SKM-1 treated with dmso at 0.1 percent for 144 hours (cell line): Measurements from ENCODE around the gene SMIM38.
"Not testable (repeated sequence)": the region's sequence is repeated elsewhere in the genome, so short reads cannot be mapped to it uniquely, and the experiment has no call there.

ENCODE experiments used
- DNase-seq: peaks from one replicate; lab custom pipeline; 2025; ENCODE audit not compliant: unreplicated experiment; lab: John Stamatoyannopoulos, UW

SMIM38 gene

GRCh38 chr11:69137151-69137844, 18.4 kb upstream of the SMIM38 start:
- DNase-seq, result no peak

GRCh38 chr11:69138265-69138664, 17.5 kb upstream of the SMIM38 start:
- no peak for DNase-seq

GRCh38 chr11:69140161-69140560, 15.6 kb upstream of the SMIM38 start:
- not testable (repeated sequence) for DNase-seq

- no peak for DNase-seq
Observed at GRCh38 chr11:69140635-69141034, 15.1 kb upstream of the SMIM38 start.

- DNase-seq, result peak; percentile 18
Observed at GRCh38 chr11:69141742-69142141, 14.0 kb upstream of the SMIM38 start.

GRCh38 chr11:69142895-69143294, 12.8 kb upstream of the SMIM38 start:
- no peak for DNase-seq

GRCh38 chr11:69144316-69145049, 11.3 kb upstream of the SMIM38 start:
- no peak for DNase-seq

GRCh38 chr11:69145050-69145380, 10.7 kb upstream of the SMIM38 start:
- no peak for DNase-seq

- DNase-seq, result no peak
Observed at GRCh38 chr11:69148377-69148762, 7.4 kb upstream of the SMIM38 start.

- no peak for DNase-seq
Observed at GRCh38 chr11:69148806-69149205, 6.9 kb upstream of the SMIM38 start.

GRCh38 chr11:69149338-69150045, 6.2 kb upstream of the SMIM38 start:
- not testable (repeated sequence) for DNase-seq

- no peak for DNase-seq
Observed at GRCh38 chr11:69150175-69150574, 5.6 kb upstream of the SMIM38 start.

- no peak for DNase-seq
Observed at GRCh38 chr11:69151836-69152235, 3.9 kb upstream of the SMIM38 start.

GRCh38 chr11:69152733-69153421, 2.9 kb upstream of the SMIM38 start:
- no peak for DNase-seq

- DNase-seq, result no peak
Observed at GRCh38 chr11:69153661-69154060, 2.1 kb upstream of the SMIM38 start.

- no peak for DNase-seq
Observed at GRCh38 chr11:69154211-69154913, 1.4 kb upstream of the SMIM38 start.

- DNase-seq, result no peak
Observed at GRCh38 chr11:69154938-69155301, 815 bp upstream of the SMIM38 start.

- DNase-seq, result no peak
Observed at GRCh38 chr11:69156235-69156639, 502 bp downstream of the SMIM38 start.

- no peak for DNase-seq
Observed at GRCh38 chr11:69156673-69157155, 979 bp downstream of the SMIM38 start.

GRCh38 chr11:69157156-69157821, 1.6 kb downstream of the SMIM38 start:
- no peak for DNase-seq
